HCT116 (cell line): ENCODE data around the gene MANSC1. TPM values are rescaled to one million over a fixed set of nuclear protein-coding genes. Genes with fewer than 3 reads are reported as not detected.

Experiments
- ATAC-seq: fragments of 200-7000 bp; cut with Tn5 transposase; 2 replicates; pipeline ENCODE4 v1.9.1; 2020; ENCODE audit warnings: mild to moderate bottlenecking, moderate library complexity
- BruUV-seq: library from RNA; stranded (reverse); fragments of 400-500 nt; replicated peaks from 2 replicates; lab custom pipeline; 2021; lab: Mats Ljungman, UMichigan
- CTCF ChIA-PET: fragments of 300-600 bp; sonication (Branson Sonifier 250); formaldehyde crosslinking; loops from one replicate; lab custom pipeline; 2021; ENCODE audit warnings: antibody characterized with exemption; lab: Charles Lee
- POLR2A ChIA-PET: fragments of 300-600, 350-600 bp; sonication (Branson Sonifier 250); formaldehyde crosslinking; loops from one replicate; lab custom pipeline; 2021; ENCODE audit warnings: antibody characterized with exemption; lab: Charles Lee
- RAD21 ChIA-PET, 2 experiments: fragments of 300-600 bp; sonication (Branson Sonifier 250); formaldehyde crosslinking; loops; one replicate each; lab custom pipeline; 2023; ENCODE audit warnings: low total read pairs in 2 of 2; ENCODE audit not compliant: uncharacterized antibody in 2 of 2, unreplicated experiment in 2 of 2, low non-redundant PET in 1 of 2; lab: Charles Lee
- DNase-seq: peaks from one replicate; pipeline ENCODE4 v3.0.0-alpha.2; 2010; ENCODE audit warnings: low read depth, low spot score
- H2AFZ ChIP-seq: fragments of 200-600 bp; shearing (Covaris generic), sonication (generic); 2 replicates; pipeline ENCODE4 v1.6.1; 2017; ENCODE audit warnings: low read depth, mixed run types, mixed read lengths, antibody characterized with exemption, low read length; ENCODE audit not compliant: poor library complexity, severe bottlenecking
- H3K27ac ChIP-seq: 2 replicates; pipeline ENCODE4 v1.5.1; 2012; ENCODE audit warnings: low read depth, low read length
- H3K27me3 ChIP-seq: fragments of 200-600 bp; sonication (generic); 2 replicates; pipeline ENCODE4 v1.6.1; 2016; ENCODE audit warnings: mixed run types, low read length, mixed read lengths; ENCODE audit not compliant: insufficient read depth
- H3K36me3 ChIP-seq, 2 experiments: fragments of 200-500 bp in 1 of 2; fragments of 200-600 bp in 1 of 2; sonication (Bioruptor generic) in 1 of 2; sonication (generic) in 1 of 2; 2 replicates each; pipeline versions ENCODE4 v1.5.1 to v1.6.1; 2014 to 2016; ENCODE audit warnings: low read length in 2 of 2, inconsistent platforms in 1 of 2, mixed read lengths in 1 of 2, mixed run types in 1 of 2; ENCODE audit not compliant: insufficient read depth in 2 of 2, control insufficient read depth in 1 of 2
- H3K4me1 ChIP-seq, 2 experiments: fragments of 200-600 bp in 1 of 2; sonication (generic) in 1 of 2; 2 replicates each; pipeline versions ENCODE4 v1.5.1 to v1.6.1; 2012 to 2017; ENCODE audit warnings: low read length in 2 of 2, inconsistent platforms in 1 of 2, mild to moderate bottlenecking in 1 of 2, mixed read lengths in 1 of 2, mixed run types in 1 of 2, moderate library complexity in 1 of 2; ENCODE audit not compliant: insufficient read depth in 2 of 2, control insufficient read depth in 1 of 2
- H3K4me2 ChIP-seq: fragments of 200-600 bp; sonication (generic); 2 replicates; pipeline ENCODE4 v1.6.1; 2017; ENCODE audit warnings: mixed run types, low read length, mixed read lengths
- H3K4me3 ChIP-seq, 2 experiments: fragments of 200-600 bp in 1 of 2; sonication (generic) in 1 of 2; replicated peaks in 1 of 2; 2 replicates each; pipeline ENCODE4 v1.5.1; 2011 to 2016; ENCODE audit warnings: low read length in 2 of 2, control low read depth in 1 of 2, low read depth in 1 of 2, mild to moderate bottlenecking in 1 of 2, mixed read lengths in 1 of 2, mixed run types in 1 of 2
- H3K79me2 ChIP-seq: fragments of 200-600 bp; sonication (generic); 2 replicates; pipeline ENCODE4 v1.6.1; 2017; ENCODE audit warnings: mild to moderate bottlenecking, mixed run types, low read length, moderate library complexity, mixed read lengths; ENCODE audit not compliant: insufficient read depth
- H3K9ac ChIP-seq: fragments of 200-600 bp; sonication (generic); 2 replicates; pipeline ENCODE4 v1.6.1; 2016; ENCODE audit warnings: low read length, mixed read lengths
- H3K9me2 ChIP-seq: fragments of 200-600 bp; sonication (generic), shearing (Covaris generic); 2 replicates; pipeline ENCODE4 v1.6.1; 2017; ENCODE audit warnings: mixed run types, mild to moderate bottlenecking, moderate library complexity; ENCODE audit not compliant: insufficient read depth
- H3K9me3 ChIP-seq, 2 experiments: fragments of 200-500 bp in 1 of 2; fragments of 200-600 bp in 1 of 2; sonication (Bioruptor generic) in 1 of 2; sonication (generic) in 1 of 2; 2 replicates each; pipeline ENCODE4 v1.6.1; 2014 to 2017; ENCODE audit warnings: low read length in 2 of 2, mixed read lengths in 2 of 2, inconsistent platforms in 1 of 2, low read depth in 1 of 2, mild to moderate bottlenecking in 1 of 2, mixed run types in 1 of 2, moderate library complexity in 1 of 2; ENCODE audit not compliant: control insufficient read depth in 1 of 2, insufficient read depth in 1 of 2
- H4K20me1 ChIP-seq: fragments of 200-600 bp; sonication (generic), shearing (Covaris generic); 2 replicates; pipeline ENCODE4 v1.6.1; 2017; ENCODE audit warnings: mixed run types, mild to moderate bottlenecking, moderate library complexity; ENCODE audit not compliant: insufficient read depth
- CBX3 ChIP-seq: IDR thresholded peaks from 2 replicates; pipeline ENCODE4 v1.6.1; 2012; ENCODE audit warnings: low read depth
- POLR2AphosphoS5 ChIP-seq: IDR thresholded peaks from 2 replicates; pipeline ENCODE4 v1.6.1; 2011; ENCODE audit warnings: mild to moderate bottlenecking, low read depth, low read length, moderate library complexity
- RAD21 ChIP-seq: IDR thresholded peaks from 2 replicates; pipeline ENCODE4 v1.6.1; 2012; ENCODE audit warnings: low read depth, mild to moderate bottlenecking
- TCF7L2 ChIP-seq: IDR thresholded peaks from 2 replicates; pipeline ENCODE4 v1.7.0; 2011; ENCODE audit warnings: borderline replicate concordance, inconsistent platforms; ENCODE audit not compliant: insufficient read depth, insufficient read length; ENCODE audit errors: extremely low read depth
- intact Hi-C: fragments of 100-400 bp; cut with micrococcal nuclease; formaldehyde crosslinking; loops from 2 replicates; pipeline ENCODE4 v1.10.0; 2022
- total RNA-seq: library from RNA; stranded (reverse); gene quantifications from one replicate; pipeline ENCODE4 v1.2.1, GENCODE V29; 2021; ENCODE audit not compliant: unreplicated experiment
- TF ChIP-seq, protein P1 (sequence below), 3 experiments: fragments of 200-600 bp in 1 of 3; sonication (generic) in 1 of 3; IDR thresholded peaks in 2 of 3; conservative IDR thresholded peaks in 1 of 3; 2 replicates each; pipeline ENCODE4 v1.5.1; 2012 to 2017; ENCODE audit warnings: low read depth in 2 of 3, low read length in 2 of 3, antibody characterized with exemption in 1 of 3, borderline replicate concordance in 1 of 3, control low read depth in 1 of 3, mild to moderate bottlenecking in 1 of 3, mixed read lengths in 1 of 3, mixed run types in 1 of 3, moderate library complexity in 1 of 3; ENCODE audit not compliant: insufficient read depth in 1 of 3
- TF ChIP-seq, protein P2 (sequence below): IDR thresholded peaks from 2 replicates; pipeline ENCODE4 v1.6.1; 2012

MANSC1 gene
- total RNA-seq, 1 experiment from 2014 or later = 0.20 TPM

DNA sequence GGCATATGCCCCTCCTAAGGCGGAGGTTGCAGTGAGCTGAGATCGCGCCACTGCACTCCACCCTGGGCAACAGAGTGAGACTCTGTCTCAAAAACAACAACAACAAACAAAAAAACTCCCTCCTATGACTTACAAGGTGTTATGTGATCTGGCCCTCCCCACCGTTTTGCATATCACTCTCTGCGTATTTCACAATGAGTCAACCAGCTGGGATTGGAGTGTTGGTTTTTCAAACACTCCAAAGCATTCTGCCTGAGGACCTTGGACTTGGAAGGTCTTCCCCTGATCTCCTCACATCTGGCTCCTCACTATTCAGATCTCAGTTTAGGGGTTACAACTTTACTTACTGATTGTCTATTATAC is 14.0 kb downstream of the MANSC1 start:
- ChIA-PET RAD21 (interaction anchor here in 1 of 2 experiments (0.5 to 0.8 kb wide), 2 partner anchors 9 to 1278 kb away, joined by 3 read pairs; no protein-coding TSS in a partner anchor), POLR2A (no interaction called here), CTCF (interaction anchor here (1.5 kb wide), 1 partner anchor 8 kb away, joined by 4 read pairs; no protein-coding TSS in a partner anchor)

GRCh38 chr12:12334367-12335040 is 15.5 kb downstream of the MANSC1 start:
- intact Hi-C loops = loop anchor here (1.0 to 5.0 kb wide), 2 partner anchors 253 to 752 kb away; no protein-coding TSS in a partner anchor
- peak; percentile 47 for DNase-seq
- ChIA-PET CTCF (interaction anchor here (1.1 to 2.0 kb wide), 2 partner anchors 253 kb away, joined by 5 to 6 read pairs; no protein-coding TSS in a partner anchor), POLR2A (interaction anchor here (0.6 to 1.1 kb wide), 2 partner anchors 22 to 391 kb away, joined by 3 to 4 read pairs; partner anchors contain the start of gene BORCS5)
- H3K27ac ChIP-seq = no peak overlapping the region
- H3K4me2 ChIP-seq = peak overlapping the region; percentile 48
- no peaks in the 10 kb centered on the region for H3K27me3 ChIP-seq
- no peak overlapping the region for H3K9ac ChIP-seq
- BruUV-seq = no TSS peak
- H3K79me2 ChIP-seq = no peaks in the 10 kb centered on the region
- peaks cover 0 to 14% of the 10 kb centered on the region in 2 experiments; a peak in 1 of 4 replicates for H3K4me1 ChIP-seq
- TF ChIP-seq, protein P1, sequence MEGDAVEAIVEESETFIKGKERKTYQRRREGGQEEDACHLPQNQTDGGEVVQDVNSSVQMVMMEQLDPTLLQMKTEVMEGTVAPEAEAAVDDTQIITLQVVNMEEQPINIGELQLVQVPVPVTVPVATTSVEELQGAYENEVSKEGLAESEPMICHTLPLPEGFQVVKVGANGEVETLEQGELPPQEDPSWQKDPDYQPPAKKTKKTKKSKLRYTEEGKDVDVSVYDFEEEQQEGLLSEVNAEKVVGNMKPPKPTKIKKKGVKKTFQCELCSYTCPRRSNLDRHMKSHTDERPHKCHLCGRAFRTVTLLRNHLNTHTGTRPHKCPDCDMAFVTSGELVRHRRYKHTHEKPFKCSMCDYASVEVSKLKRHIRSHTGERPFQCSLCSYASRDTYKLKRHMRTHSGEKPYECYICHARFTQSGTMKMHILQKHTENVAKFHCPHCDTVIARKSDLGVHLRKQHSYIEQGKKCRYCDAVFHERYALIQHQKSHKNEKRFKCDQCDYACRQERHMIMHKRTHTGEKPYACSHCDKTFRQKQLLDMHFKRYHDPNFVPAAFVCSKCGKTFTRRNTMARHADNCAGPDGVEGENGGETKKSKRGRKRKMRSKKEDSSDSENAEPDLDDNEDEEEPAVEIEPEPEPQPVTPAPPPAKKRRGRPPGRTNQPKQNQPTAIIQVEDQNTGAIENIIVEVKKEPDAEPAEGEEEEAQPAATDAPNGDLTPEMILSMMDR (IDR thresholded peaks at IDR 0.05 in 2 of 3, conservative IDR thresholded peaks at IDR 0.05 in 1 of 3; ENCODE audit: borderline replicate concordance in 1 of 3, insufficient read depth in 1 of 3, low read depth in 2 of 3, low read length in 2 of 3) = peak; percentile 80 to 96 (median 85)
- TF ChIP-seq, protein P2, sequence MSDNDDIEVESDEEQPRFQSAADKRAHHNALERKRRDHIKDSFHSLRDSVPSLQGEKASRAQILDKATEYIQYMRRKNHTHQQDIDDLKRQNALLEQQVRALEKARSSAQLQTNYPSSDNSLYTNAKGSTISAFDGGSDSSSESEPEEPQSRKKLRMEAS = 0 out of 2 replicates have a peak, but pooled peaks have one; percentile 20
- TF ChIP-seq CBX3 (0 out of 2 replicates have a peak, but pooled peaks have one; percentile 7), RAD21 (peak; percentile 69), TCF7L2 (no peak)
- TF ChIP-seq, all 23 proteins: peak for 4
- no peaks in the 10 kb centered on the region for H3K9me2 ChIP-seq
- H3K36me3 ChIP-seq = no peaks in the 10 kb centered on the region
- ATAC-seq = peak; percentile 94
- H3K4me3 ChIP-seq = no peak overlapping the region
- RAD21 ChIA-PET = interaction anchor here in 1 of 2 experiments (0.7 kb wide), 1 partner anchor 249 kb away, joined by 4 read pairs; no protein-coding TSS in a partner anchor
- peak overlapping the region; percentile 92 for H2AFZ ChIP-seq
- no peaks in the 10 kb centered on the region for H4K20me1 ChIP-seq
- no peaks in the 10 kb centered on the region for H3K9me3 ChIP-seq

More for the DNA sequence above, 14.0 kb downstream of the MANSC1 start:
- intact Hi-C loops = no loop called here
- no peaks in the 10 kb centered on the region for H4K20me1 ChIP-seq
- no peaks in the 10 kb centered on the region for H3K9me3 ChIP-seq
- no peaks in the 10 kb centered on the region for H3K9me2 ChIP-seq
- H3K4me2 ChIP-seq = no peak overlapping the region
- no peak overlapping the region for H3K27ac ChIP-seq
- H3K36me3 ChIP-seq = no peaks in the 10 kb centered on the region
- H3K27me3 ChIP-seq = no peaks in the 10 kb centered on the region
- no peak overlapping the region for H3K9ac ChIP-seq
- ATAC-seq = no peak
- no peak for TF ChIP-seq POLR2AphosphoS5
- TF ChIP-seq, all 23 proteins: peak for 0
- H3K4me3 ChIP-seq = no peak overlapping the region
- DNase-seq = no peak
- BruUV-seq = no TSS peak
- no peaks in the 10 kb centered on the region for H3K79me2 ChIP-seq
- no peak overlapping the region for H2AFZ ChIP-seq
- H3K4me1 ChIP-seq = peaks cover 0 to 14% of the 10 kb centered on the region in 2 experiments; a peak in 1 of 4 replicates
